ENCODE measurements around the gene DCUN1D5.
A peak's percentile ranks its signal among the peaks of the same experiment; 100 is the strongest.

The DCUN1D5 gene

DNA sequence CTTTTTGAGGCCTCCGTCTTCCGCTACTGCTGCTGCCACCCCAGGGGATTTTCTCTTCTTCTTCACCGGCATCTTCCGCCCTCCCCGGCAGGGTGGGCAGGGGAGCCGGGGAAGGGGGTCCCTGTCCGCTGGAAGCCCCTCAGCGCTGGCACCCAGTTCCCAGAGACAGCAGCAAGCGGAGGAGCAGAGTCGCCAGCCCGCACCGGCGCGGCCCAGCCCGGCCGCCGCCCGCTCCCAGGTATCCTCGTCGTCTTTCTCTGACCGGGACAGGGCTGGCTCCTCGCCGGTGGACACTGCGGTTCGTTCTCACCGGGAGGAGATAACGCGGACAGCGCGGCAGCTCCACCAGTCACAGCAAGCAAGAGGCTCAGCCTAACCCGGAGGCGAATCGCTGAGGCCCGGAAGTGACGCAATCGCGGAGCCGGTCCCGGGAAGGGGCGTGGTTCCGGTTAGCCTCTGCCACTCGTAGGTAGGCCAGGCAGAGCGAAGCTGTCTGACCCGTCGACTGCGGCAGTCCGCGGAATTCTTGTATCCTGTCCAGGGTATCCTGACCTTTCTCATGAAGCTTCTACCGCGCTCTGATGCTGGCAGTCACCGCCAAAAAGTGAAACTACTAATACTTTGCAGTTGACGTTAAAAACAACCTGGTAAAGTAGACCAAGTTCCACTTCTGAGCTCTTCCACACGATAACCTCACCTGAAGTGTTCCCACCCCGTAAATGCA lies at the start of gene DCUN1D5:
DCUN1D5 (minus strand) TSS at position 360 of the 724 bp plus-strand sequence; CDS start at position 72, 288 bp downstream.
- DNase-seq (ENCODE audit: low read depth in 2 of 2), result peak; percentile 93 to 94

DNA sequence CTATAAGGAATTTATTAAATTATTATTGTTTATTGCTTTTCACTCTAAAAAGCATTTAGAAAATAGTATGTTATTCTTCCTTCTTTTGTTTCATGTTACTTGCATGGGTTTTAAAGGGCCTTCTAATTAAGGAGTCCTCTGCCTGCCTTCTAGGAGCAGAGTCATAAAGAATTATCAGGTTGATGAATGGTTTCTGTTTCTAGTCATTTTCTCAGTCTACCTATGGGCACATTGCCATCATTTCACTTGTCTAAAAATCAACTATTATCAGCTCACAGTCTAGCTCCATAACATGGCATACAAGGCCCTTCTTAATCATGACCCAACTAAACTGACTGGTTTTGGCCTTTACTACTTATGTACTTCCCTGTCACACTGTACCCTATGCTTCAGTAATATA lies 33.5 kb upstream of the DCUN1D5 start:
- DNase-seq (ENCODE audit: low read depth in 2 of 2), result no peak

DNA sequence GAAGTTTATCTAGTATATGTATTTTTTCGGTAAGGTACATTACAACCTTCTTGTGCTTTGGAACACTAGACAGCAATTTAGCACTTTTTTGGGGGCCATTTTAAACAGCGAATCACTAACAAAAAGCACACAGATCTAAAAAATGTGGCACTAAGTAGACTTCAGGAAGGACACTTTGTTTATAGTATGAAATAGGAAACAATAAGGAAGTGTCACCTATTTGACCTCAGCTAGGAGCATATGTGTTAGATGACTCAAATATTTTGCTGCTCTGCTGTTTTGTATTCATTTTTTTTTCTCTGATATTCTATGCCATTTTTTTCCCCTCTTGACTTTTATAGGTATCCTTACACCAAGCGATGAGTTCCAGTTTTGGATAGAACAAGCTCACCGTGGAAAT lies 22.9 kb upstream of the DCUN1D5 start:
- DNase-seq (ENCODE audit: low read depth in 2 of 2), result no peak

DNA sequence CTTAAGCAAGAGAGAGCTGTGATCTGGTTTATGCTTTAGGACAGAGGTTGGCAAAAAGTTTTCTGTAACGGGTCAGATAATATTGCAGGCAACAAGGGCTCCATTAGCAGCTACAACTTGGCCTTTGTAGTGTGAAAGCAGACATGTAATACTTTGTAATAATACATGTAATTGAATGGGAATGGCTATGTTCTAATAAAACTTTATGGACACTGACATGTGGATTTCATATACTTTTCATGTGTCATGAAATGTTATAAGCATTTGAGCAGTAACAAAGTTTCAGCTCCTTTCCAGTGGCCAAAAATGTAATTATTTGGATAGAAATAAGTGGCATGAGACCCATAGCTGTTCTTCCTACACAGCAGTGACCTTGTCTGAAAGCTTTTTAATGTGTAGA lies 20.4 kb upstream of the DCUN1D5 start:
- no peak for DNase-seq (ENCODE audit: low read depth in 2 of 2)

DNA sequence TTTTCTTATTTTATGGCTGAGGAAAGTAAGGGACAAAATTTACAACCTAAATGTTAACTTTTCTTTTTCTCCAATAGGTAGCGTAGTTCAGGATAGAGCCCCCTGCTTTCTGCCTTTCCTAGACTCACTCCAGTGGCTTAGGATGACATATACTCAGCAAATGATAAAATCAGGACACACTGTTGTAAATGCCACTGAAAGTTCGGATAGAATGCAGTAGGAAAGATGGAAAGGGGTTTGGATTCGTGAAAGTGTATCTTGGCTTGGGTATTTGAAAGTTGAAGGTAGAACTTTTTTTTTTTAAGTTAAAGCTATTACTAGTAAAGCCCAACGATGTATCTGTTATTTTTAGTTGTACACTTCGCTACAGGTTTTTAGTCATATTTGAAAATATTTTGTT lies 19.4 kb upstream of the DCUN1D5 start:
- no peak for DNase-seq (ENCODE audit: low read depth in 2 of 2)

DNA sequence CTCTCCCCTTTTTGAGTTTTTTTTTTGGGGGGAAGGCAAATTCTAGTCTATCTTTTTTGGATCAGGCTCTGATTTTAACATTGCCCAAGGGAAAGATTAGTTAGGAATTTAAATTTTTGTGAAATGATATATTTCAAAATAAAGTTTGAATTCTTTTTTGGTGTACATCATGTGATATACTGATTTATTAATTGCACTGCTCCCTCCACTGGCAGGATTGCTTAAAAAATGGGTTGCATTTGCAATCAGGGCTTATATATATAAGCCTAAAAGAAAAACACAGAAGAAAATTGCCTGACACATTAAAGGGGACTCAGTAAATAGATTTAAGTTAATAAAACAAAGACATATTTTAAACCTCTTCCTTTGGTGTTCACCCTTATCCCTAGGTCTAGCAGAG lies 18.4 kb upstream of the DCUN1D5 start:
- DNase-seq (ENCODE audit: low read depth in 2 of 2), result no peak

DNA sequence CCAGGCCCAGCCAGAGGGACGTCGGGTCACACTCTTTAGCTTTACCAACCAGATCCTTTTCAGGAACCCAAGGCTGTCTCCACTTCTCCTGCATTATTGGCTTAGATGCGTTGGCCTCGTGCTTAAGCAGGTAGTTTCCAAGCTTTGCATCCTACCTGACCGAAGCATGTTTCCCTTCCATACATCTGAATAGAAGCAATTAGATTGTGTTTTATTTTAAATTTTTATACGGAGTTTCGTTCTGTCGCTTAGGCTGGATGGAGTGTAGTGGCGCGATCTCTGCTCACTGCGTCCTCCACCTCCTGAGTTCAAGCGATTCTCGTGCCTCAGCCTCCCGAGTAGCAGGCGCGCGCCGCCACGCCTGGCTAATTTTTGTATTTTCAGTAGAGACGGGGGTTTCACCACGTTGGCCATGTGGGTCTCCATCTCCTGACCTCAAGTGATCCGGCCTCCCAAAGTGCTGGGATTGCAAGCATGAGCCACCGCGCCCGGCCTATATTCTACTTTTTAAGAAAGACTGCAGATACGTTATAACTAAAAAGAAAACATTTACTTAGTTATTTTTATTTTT lies 17.9 kb upstream of the DCUN1D5 start:
- DNase-seq (ENCODE audit: low read depth in 2 of 2), result no peak

DNA sequence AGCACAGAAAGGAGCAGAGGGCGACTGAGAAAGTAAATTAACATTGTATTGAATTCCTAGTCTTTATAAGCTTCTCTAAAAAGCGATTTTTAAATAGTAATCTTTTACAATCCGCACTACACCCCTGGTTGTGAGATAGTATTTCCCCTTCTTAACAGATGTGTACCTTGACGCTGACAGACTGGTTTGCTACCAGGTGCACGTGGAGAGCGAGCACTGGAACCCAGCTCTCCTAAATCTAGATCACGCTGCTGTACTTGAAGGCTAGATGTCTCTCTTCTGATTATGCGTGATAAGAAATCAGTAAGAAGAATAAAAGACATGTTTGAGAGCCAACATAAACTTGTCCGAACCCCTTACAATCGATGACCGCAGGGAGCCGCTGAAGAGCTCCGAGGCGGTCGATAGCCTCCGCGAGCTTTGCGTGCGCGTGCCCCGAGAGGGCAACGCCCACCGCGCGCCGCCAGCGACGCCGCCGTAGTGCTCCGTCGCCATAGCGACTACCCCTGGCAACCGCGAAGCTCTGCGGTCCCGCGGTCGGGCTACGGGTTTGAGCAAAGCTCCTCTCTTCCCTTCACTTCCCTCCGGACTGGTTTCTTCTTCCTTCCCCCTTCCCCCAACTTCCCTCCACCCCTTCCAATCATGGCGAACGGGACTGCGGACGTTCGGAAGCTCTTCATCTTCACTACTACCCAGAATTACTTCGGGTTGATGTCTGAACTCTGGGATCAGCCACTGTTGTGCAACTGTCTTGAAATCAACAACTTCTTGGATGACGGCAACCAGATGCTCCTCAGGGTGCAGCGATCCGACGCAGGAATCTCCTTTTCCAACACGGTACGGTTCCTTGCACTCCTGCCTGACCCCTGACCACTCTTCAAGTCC lies 17.2 kb upstream of the DCUN1D5 start, which contains the start of gene DYNC2H1:
DYNC2H1 (plus strand) TSS at position 494 of the 885 bp plus-strand sequence; CDS start at position 643, 149 bp downstream.
- DNase-seq (ENCODE audit: low read depth in 2 of 2), result peak; percentile 80 to 83

DNA sequence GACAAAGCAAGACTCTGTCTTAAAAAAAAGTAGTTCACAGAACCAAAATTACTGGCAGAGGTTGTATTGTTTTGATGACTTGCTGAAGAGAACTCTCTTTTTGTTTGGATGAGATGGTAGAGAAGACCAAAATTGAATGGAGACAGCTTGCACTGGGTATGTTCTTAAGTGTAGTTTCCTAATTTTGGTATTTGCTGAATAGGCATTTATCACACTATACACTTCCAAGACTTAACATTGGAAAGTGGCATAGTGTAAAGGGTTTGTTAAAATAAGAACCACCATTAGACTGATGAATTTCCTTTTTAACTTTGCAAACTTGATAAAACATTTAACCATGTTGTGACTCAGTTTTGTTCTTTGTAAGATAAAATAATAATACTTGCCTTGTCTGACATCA lies 5.3 kb upstream of the DCUN1D5 start:
- DNase-seq (ENCODE audit: low read depth in 2 of 2), result no peak

DNA sequence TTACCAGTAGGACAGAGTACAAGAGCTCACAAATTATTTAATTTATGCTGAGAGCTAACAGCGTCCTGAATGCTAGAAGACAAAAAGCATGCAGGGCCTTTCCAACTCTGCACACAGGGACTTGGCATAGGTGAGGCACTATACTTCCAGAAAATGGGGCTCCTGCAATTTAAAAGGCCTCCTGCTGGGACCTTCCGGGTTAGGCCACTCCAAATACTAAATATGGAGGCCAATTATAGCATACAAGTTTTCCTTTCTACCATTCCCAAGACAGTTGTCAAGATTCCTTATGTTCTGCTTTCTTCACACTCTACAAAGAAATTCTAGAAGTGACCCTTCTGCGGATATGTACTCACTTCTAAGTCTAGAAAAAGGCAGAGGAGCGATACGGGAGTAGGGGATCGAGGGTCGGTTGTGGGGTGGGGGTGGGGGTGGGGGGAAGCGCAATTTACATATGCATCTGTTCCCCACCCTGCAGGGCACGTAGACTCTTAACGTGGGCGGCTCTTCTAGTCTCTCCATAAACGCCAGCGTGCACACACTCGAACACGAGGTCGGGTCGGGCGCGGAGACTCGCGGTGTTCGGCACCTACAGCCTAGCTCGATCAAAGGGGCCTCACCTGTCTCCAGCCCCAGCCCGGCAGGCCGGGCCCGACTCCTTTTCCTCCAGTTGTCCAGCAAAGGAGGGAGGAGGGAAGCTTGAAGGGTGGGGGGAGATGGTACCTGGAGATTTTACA lies 728 bp downstream of the DCUN1D5 start:
- no peak for DNase-seq (ENCODE audit: low read depth in 2 of 2)

DNA sequence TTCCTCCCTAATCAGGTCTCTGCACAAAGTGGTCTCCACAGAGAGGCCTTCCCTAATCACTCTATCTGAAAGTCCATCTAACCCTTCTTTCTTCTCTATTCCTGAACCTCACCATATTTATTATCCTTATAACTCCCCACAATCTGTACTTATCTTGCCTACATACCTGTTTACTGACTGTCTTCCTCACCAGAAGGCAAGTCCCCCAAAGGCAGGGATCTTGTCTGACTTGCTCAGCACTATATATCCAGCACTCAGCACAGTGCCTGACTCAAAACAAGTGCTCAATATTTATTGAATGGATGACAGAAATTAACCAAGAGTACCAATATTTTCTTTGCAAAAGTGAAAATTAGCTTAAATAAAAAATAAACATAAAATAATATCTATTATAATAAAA lies 5.5 kb downstream of the DCUN1D5 start:
- DNase-seq (ENCODE audit: low read depth in 2 of 2), result no peak

DNA sequence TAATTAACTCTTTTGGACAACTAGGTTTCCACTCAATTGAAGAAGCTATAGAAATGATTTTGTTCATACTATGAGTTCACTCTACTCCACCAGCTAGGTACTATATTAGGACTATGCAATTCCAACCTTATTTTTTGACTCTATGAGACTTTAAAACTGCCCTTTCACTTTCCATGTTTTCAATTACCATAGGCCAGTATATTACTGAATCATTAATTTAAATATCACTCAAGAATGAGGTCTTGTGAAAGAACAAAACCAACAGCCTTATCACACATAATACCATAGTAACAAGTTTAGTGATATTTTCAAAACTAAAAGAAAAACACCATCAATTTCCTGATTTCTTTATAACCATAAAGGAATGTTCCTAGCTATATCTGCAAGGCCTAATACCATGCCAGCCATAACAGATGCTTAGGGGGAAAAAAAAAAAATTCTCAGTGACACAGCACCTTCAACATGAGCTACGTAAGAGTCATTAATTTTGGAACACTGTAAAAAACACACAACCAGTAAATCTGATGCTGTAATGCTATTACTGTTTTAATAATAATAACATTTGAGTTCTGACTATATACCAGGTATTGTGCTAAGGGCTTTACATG lies 6.1 kb downstream of the DCUN1D5 start:
- DNase-seq (ENCODE audit: low read depth in 2 of 2), result no peak

DNA sequence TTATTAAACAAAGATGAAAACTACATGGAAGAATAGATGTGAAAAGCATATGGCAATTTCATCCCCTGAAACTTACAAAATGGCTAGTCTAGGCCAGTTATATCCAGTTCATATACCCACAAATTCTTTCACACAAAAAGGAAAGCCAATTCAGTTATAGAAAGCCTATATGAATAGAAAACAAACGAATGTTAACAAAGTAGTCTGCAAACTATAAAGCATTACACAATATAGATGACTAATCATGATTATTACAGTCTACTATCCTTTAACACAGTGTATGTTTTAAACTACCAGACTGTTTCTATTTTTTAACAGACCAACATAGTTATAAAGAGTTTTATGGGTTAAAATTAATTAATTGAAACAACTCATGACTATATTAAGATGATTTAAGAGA lies 12.1 kb downstream of the DCUN1D5 start:
- no peak for DNase-seq (ENCODE audit: low read depth in 2 of 2)

DNA sequence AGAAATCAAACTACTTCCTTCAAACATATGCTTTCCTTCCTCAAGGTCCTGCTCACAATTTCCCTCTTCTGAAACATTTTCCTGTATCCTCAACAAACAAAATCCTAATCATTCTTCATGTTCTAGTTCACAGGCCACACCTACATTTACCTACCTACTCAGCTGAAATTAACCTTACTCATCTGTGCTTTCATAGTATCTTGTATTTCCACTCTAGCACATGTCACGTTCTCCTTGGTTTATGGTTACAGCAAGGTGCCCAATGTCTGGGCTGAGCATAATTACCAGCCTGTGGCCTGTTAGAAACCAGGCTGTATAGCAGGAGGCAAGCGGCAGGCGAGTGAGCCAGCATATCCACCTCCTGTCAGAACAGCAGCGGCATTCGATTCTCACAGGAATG lies 13.2 kb downstream of the DCUN1D5 start:
- no peak for DNase-seq (ENCODE audit: low read depth in 2 of 2)

DNA sequence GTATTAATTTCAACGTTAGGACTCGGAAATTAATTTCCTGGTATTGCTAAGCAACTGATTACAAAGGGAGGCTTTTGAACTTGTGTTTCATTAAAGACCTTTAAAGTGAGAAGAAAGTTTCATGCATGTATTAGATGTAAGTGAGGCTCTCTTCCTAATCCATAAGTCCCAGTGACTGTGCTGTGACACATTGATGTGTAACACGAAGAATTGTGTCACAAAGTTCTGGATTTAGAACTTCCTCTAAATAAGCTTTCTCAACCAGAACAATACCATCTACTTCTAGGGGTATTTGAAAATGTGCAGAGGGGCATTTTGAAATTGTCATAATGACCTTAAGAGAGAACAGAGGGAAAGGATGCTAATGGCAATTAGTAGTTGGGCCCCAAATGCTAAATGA lies 14.4 kb downstream of the DCUN1D5 start:
- no peak for DNase-seq (ENCODE audit: low read depth in 2 of 2)

DNA sequence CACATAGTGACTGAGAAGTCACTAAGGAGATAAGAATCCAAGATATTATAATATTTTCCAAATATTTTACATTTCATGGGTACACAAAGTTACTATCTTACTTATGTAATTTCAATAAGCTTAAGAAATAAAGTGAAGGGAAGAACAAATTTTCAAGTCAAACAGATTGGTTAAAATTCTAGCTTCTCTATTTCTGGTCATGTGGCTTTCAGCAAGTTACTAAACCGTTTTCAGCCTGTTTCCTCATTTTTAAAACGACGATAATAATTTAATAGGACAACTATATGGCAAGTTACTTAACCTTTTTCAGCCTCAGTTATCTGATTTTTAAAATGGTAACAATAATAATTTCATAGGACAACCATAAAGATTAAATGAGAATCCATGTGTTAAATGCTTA lies 15.6 kb downstream of the DCUN1D5 start:
- no peak for DNase-seq (ENCODE audit: low read depth in 2 of 2)

DNA sequence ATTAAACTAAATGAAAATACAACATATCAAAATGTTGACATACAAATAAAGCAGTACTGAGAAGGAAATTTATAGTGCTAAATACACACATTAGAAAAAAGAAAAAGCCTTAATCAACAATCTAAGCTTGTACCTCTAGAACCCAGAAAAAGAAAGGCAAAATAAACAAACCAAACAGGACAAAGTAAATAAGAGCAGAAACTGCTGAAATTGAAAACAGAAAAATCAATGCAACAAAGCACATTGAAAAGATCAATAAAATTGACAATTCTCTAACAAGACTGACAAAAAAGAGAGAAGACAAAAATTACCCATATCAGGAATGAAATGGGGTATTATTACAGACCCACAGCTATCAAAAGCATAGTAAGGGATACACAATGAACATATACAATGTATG lies 21.0 kb downstream of the DCUN1D5 start:
- DNase-seq (ENCODE audit: low read depth in 2 of 2), result no peak

DNA sequence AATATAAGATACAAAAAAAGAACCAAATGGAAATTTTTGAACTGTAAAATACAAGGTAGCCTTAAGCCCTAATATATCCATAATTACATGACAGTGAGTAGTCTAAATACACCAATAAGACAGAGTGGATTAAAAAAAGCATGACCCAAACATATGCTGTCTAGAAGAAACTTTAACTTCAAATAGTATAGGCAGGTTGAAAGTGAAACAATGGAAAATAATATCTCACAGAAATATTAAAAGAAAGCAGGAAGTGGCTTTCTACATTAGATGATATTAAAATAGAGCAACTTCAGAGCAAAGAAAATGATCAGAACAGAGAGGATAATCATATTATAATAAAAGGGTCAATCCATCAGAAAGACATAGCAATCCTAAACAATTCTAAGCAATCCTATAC lies 21.8 kb downstream of the DCUN1D5 start:
- no peak for DNase-seq (ENCODE audit: low read depth in 2 of 2)

DNA sequence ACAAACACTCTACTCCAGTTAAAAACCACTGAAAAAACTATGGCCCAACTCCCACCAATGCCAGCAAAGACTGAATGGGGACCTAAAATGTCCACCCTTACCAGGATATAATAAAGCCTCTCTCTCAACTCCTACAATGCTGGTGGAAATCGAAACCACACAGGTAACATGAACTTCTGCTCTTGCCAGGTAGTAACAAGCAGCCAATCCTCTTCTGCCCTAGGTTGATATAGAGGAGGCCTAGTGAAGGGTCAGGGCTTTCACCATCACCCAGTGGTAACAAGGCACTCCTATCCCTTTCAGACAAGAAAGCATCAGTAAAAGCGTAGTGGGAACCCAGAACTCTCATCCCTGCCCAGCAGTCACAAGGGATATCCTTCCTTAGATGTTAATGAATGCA lies 22.6 kb downstream of the DCUN1D5 start:
- DNase-seq (ENCODE audit: low read depth in 2 of 2), result no peak

DNA sequence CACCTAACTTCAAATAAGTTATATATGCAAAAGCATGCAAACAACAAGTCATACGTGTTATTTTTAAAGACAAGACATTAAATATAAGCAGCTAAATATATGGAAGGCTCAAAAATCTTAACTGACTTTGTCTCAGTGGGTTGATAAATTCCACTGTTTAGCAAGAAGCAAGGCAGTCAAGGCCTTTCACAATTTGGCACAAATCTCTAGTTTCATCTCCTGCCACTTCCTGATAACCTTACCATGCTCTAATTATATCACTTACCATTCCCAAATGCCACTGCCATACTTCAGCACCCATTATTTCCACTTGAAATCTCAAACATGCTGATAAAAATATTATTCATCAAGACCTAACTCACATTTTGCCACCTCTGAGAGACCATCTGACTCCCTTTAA lies 24.8 kb downstream of the DCUN1D5 start:
- DNase-seq (ENCODE audit: low read depth in 2 of 2), result no peak

DNA sequence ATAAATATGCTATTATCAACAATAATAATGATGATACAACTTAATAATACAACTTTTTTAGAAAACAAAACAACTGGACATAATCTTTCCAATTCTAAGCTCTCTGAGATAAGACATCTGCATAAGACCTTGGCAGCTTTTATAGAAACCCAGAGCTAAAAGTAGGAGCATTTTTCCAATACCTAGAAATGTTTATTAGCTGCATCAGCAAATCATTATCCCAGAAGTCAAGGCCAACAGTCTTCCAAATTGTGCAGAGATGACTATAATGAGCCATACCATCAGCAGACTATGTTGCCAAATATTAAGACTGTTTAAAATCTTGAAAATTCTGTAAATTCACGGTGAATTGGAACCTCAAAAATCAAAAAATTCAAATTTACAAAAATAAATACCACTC lies 30.3 kb downstream of the DCUN1D5 start:
- DNase-seq (ENCODE audit: low read depth in 2 of 2), result no peak

All from stimulated activated CD8-positive, alpha-beta memory T cell treated with anti-CD3 and anti-CD28 coated beads, Interleukin-2, amount 100 ng/mL, for 48 hours (primary cell).